ENCODE results near the gene BBS2. TPM values are rescaled to one million over a fixed set of nuclear protein-coding genes. Genes with fewer than 3 reads are reported as not detected.
"Not testable (repeated sequence)": the region's sequence is repeated elsewhere in the genome, so short reads cannot be mapped to it uniquely, and the experiment has no call there.

Gene BBS2
- total RNA-seq, 1 donor from 2014 or later: 25.5 TPM

DNA sequence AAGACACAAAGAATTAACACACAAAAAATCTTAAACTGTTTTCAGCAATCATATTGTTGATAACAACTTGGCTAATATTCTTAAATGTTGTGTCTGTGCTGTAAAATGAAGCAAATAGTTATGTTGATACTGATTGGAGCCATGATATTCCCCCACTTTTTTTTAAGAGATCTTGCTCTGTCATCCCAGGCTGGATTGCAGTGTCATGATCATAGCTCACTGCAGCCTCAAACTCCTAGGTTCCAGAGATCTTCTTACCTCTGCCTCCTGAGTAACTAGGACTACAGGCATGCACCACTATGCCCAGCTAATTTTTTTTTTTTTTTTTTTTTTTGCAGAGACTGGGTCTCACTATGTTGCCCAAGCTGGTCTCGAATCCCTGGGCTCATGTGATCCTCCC is 26.0 kb downstream of the BBS2 start:
- no peak overlapping the region for H3K4me3 Mint-ChIP-seq

DNA sequence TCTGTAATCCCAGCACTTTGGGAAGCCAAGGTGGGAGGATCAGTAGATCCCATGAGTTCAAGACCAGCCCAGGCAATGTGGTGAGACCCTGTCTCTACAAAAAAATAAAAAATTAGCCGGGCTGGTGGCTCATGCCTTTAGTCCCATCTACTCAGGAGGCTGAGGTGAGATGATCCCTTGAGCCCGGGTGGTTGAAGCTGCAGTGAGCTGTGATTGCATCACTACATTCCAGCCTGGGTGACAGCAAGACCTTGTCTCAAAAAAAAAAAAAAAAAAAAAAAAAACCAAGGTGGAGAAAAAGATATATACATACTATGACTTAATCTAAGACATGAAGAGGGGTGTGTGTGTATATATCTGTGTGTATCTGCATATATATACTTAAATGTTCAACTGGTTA is 26.7 kb downstream of the BBS2 start:
- intact Hi-C loops (cut with micrococcal nuclease): no loop called here
- Mint-ChIP-seq H3K4me1 (peaks cover 9% of the 10 kb centered on the region), H3K4me3 (no peak overlapping the region), H3K36me3 (ENCODE audit: low read depth) (peaks cover 47% of the 10 kb centered on the region), H3K27ac (no peak overlapping the region), H3K9me3 (peaks cover 4% of the 10 kb centered on the region), H3K27me3 (no peaks in the 10 kb centered on the region)
- DNase-seq: no peak
- no peak for ATAC-seq (ENCODE audit: low read depth)
- ChIA-PET POLR2A (no interaction called here), CTCF (no interaction called here)
- TF ChIP-seq, protein P1, sequence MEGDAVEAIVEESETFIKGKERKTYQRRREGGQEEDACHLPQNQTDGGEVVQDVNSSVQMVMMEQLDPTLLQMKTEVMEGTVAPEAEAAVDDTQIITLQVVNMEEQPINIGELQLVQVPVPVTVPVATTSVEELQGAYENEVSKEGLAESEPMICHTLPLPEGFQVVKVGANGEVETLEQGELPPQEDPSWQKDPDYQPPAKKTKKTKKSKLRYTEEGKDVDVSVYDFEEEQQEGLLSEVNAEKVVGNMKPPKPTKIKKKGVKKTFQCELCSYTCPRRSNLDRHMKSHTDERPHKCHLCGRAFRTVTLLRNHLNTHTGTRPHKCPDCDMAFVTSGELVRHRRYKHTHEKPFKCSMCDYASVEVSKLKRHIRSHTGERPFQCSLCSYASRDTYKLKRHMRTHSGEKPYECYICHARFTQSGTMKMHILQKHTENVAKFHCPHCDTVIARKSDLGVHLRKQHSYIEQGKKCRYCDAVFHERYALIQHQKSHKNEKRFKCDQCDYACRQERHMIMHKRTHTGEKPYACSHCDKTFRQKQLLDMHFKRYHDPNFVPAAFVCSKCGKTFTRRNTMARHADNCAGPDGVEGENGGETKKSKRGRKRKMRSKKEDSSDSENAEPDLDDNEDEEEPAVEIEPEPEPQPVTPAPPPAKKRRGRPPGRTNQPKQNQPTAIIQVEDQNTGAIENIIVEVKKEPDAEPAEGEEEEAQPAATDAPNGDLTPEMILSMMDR (IDR thresholded peaks at IDR 0.05): no peak

More for the DNA sequence above, 26.0 kb downstream of the BBS2 start:
- no peak for ATAC-seq (ENCODE audit: low read depth)
- peaks cover 54% of the 10 kb centered on the region for H3K36me3 Mint-ChIP-seq (ENCODE audit: low read depth)
- no peaks in the 10 kb centered on the region for H3K27me3 Mint-ChIP-seq
- CTCF ChIA-PET: no interaction called here
- TF ChIP-seq, protein P1 (IDR thresholded peaks at IDR 0.05): no peak
- peaks cover 9% of the 10 kb centered on the region for H3K4me1 Mint-ChIP-seq
- no peak for DNase-seq
- H3K9me3 Mint-ChIP-seq: peaks cover 4% of the 10 kb centered on the region
- no peak overlapping the region for H3K27ac Mint-ChIP-seq
- POLR2A ChIA-PET: no interaction called here
- intact Hi-C loops (cut with micrococcal nuclease): no loop called here

DNA sequence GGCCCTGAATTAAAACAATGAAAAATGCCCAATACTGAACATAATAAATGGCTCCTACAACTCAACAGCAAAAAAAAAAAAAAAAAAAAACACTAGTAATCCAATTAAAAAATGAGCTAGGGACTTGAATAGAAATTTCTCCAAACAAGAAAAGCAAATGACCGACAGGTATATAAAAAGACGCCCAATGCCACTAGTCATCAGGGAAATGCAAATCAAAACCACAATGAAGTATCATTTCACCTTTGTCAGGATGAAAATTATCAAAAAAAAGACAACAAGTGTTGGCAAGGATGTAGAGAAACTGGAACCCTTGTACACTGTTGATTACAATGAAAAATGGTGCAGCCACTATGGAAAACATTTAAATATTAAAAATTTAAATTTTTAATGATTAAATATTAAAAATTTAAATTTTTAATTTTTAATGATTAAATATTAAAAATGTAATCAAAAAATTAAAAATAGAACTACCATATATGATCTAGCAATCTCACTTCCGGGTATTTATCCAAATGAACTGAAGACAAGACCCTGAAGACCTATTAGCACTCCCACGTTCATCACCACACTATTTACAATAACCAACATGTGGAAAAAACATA is 28.1 kb downstream of the BBS2 start:
- CTCF ChIA-PET: no interaction called here
- TF ChIP-seq, protein P1 (IDR thresholded peaks at IDR 0.05): no peak

DNA sequence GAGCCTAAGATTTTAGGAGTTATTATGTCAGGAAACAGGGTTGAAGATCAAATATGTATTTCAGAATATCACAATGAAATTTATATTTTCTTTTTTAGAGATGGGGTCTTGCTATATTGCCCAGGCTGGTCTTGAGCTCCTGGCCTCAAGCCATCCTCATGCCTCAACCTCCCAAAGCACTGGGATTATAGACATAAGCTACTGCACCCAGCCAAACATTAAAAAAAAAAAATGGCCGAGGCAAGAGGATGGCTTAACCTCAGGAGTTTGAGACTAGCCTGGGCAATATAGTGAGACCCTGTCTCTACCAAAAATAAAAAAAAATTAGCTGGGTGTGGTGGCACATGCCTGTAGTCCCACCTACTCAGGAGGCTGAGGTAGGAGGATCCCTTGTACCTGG is 31.0 kb downstream of the BBS2 start:
- DNase-seq: not testable (repeated sequence)

More for the DNA sequence above, 28.1 kb downstream of the BBS2 start:
- no peak for ATAC-seq (ENCODE audit: low read depth)
- intact Hi-C loops (cut with micrococcal nuclease): no loop called here
- peaks cover 38% of the 10 kb centered on the region for H3K36me3 Mint-ChIP-seq (ENCODE audit: low read depth)
- no peaks in the 10 kb centered on the region for H3K27me3 Mint-ChIP-seq
- peaks cover 4% of the 10 kb centered on the region for H3K9me3 Mint-ChIP-seq
- POLR2A ChIA-PET: interaction anchor here (0.7 kb wide), 2 partner anchors 16 to 118 kb away, joined by 3 to 10 read pairs; no protein-coding TSS in a partner anchor
- no peak overlapping the region for H3K4me3 Mint-ChIP-seq
- no peak overlapping the region for H3K27ac Mint-ChIP-seq
- DNase-seq: no peak
- peaks cover 9% of the 10 kb centered on the region for H3K4me1 Mint-ChIP-seq

DNA sequence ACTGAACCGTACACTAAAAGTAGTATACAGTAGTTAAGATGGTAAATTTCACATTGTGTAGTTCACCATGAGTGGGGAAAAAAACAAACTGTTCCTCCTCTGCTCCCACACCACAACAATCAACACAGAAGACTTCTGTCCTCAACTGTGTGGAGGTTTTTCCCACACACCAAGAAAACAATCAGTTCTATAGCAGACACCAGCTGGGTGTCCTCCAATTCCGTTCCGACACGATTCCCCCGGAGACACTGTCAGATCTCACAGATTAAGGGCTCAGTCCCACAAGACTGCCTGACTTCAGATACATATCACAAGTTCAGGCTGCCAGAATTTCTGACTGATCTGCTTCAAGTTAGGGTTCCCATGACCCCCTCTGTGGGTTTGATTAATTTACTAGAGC is 31.8 kb downstream of the BBS2 start:
- ChIA-PET CTCF (no interaction called here), POLR2A (interaction anchor here (0.9 kb wide), 1 partner anchor 15 kb away, joined by 3 read pairs; no protein-coding TSS in a partner anchor)
- H3K36me3 Mint-ChIP-seq (ENCODE audit: low read depth): peaks cover 41% of the 10 kb centered on the region
- DNase-seq (no peak), ATAC-seq (ENCODE audit: low read depth) (no peak)
- no peak overlapping the region for H3K4me3 Mint-ChIP-seq
- H3K27me3 Mint-ChIP-seq: no peaks in the 10 kb centered on the region
- TF ChIP-seq, protein P1 (IDR thresholded peaks at IDR 0.05): no peak
- peaks cover 4% of the 10 kb centered on the region for H3K9me3 Mint-ChIP-seq
- peaks cover 9% of the 10 kb centered on the region for H3K4me1 Mint-ChIP-seq
- intact Hi-C loops (cut with micrococcal nuclease): no loop called here
- no peak overlapping the region for H3K27ac Mint-ChIP-seq

More for the DNA sequence above, 31.0 kb downstream of the BBS2 start:
- POLR2A ChIA-PET; H3K4me3 Mint-ChIP-seq; H3K4me1 Mint-ChIP-seq; H3K27me3 Mint-ChIP-seq; intact Hi-C loops (cut with micrococcal nuclease); H3K27ac Mint-ChIP-seq; ATAC-seq (ENCODE audit: low read depth); H3K9me3 Mint-ChIP-seq; CTCF ChIA-PET: not testable (repeated sequence)
- H3K36me3 Mint-ChIP-seq (ENCODE audit: low read depth): peaks cover 39% of the 10 kb centered on the region
